Fibroblast of skin of scalp (primary cell): ENCODE data around the gene ACSM2B.
"Not testable (repeated sequence)": the region's sequence is repeated elsewhere in the genome, so short reads cannot be mapped to it uniquely, and the experiment has no call there.

Source experiments
- DNase-seq: peaks from one replicate; pipeline ENCODE4 v3.0.0-alpha.2; 2013

Gene ACSM2B

DNA sequence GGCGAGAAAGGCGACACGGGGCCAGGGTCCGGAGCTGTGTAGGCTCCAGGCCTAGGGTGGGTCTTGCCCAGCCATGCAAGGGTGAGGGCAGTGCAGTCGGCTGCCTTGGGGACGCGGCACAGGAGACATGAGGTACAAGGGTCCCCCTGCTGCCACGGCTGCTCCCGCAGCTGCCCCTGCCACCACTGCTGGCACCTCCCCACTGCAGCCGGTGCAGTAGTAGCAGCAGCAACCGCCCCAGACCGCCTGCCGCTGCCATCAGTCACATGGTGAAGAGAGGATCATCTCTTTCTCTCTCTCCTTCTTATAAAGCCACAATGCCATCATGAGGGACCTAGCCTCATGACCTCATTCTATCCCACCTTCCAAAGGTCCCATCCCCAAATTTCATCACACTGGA, 44.4 kb downstream of the ACSM2B start:
- not testable (repeated sequence) for DNase-seq

DNA sequence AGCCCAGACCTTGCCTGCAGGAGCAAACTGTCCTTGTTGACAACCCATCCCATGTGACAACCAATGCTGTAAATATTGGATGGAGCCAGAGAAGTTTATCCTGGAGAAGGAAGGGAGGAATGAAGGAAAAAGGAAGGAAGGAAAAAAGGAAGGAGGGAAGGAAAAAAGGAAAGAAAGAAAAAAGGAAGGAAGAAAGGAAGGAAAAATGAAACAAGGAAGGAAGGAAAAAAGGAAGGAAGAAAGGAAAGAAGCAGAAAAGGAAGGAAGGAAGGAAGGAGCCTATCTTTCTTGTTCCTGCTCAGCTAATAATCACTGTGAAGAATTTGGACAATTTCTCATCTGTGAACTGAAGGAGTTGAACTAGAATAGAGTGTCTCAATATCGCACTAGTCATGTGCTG, 56.1 kb downstream of the ACSM2B start:
- no peak for DNase-seq

DNA sequence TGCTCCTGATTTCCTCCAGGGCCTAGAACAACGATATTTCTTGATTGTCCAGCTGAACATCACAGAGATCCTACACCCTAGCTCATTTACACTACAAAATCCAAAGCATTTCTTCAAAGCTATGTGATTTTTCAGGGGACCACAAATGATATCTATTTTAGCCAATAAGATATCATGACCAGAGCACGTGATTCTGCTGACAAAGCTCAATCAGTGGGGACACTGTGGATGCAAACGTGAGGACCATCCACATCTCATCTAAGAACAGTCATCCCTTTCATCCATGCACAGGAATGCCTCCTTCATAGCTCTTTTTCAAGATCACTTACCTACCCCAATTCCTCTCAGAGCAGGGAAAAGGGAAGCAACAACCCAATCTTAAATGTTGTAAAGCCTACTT, 56.9 kb downstream of the ACSM2B start:
- no peak for DNase-seq

DNA sequence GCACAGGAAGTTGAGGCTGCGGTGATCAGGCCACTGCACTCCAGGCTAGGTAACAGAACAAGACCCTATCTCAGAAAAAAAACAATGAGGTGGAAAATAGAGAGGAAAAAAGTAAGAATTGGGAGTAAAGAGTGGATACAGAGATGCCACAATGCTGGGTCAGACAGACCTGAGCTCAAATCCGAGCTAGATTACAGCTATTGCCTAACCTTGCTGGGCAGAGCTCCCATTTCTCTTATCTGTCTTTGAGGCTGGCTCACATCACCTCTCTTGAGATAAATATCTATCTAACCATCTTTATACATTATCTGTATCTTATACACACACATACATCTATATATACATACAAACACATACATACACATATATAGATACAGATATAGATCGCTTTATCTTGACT, 59.0 kb downstream of the ACSM2B start:
- no peak for DNase-seq

DNA sequence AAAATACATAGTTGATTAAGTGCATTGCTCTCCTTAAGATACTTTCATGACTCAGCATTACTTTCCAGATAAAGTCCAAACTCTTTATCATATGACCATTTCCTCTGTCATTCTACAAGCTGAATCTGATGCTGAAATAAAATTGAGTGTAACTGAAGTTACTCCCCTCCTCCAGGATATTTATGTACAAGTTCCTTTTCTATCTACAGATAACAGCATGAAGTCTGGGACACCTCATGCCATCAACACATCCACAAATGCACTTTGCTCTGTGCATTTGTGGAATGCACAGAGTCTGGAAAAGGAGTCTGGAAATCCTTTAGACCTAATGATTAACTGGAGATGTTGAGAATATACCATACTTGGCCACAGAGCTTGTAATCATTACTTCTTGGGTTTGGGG, 60.5 kb downstream of the ACSM2B start:
- no peak for DNase-seq

DNA sequence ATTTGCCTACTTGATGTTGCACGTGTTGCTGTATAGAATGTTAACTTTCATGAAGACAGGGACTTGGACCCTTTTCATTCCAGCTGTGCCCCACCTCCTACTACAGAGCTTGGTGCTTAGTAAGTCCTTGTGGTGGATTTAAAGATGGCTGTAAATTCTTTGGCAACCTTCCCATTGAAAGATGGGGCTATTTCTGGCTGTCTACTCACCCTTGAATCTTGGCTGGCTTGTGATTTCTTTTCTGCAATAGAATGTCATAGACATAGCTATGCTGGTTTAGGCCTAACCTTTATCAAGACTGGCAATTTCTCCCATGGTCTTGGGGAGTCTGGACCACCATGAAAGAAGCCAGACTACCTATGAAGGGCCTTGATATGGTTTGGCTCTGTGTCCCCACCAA, 65.8 kb downstream of the ACSM2B start:
- DNase-seq, result no peak

DNA sequence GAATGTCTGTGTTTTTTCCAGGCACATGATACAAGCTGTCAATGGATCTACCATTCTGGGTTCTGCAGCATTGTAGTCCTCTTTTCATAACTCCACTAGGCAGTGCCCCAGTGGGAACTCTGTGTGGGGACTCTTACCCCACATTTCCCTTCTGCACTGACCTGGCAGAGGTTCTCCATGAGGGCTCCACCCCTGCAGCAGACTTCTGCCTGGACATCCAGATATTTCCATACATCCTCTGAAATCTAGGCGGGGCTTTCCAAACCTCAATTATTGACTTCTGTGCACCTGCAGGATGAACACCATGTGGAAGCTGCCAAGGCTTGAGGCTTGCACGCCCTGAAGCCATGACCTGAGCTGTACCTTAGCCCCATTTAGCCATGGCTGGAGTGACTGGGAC, 68.9 kb downstream of the ACSM2B start:
- no peak for DNase-seq

DNA sequence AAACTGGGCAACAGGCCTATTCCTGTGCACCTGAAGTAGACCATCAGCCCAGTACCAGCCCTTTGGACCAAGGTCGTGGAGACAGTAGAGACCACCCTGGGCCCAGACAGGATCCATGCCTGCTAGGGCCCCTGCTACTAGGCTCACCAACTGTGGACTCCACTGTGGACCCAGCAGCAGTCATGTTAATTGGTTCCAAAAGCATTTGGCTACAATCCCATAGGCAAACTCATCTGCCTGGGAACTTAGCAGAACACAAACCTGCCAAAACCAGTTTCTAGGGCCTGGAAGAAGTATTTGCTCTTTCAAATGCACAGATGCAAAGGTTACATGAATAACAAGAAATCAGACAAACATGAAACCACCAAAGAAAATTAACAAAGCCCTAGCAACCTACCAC, 71.7 kb downstream of the ACSM2B start:
- DNase-seq, result no peak

DNA sequence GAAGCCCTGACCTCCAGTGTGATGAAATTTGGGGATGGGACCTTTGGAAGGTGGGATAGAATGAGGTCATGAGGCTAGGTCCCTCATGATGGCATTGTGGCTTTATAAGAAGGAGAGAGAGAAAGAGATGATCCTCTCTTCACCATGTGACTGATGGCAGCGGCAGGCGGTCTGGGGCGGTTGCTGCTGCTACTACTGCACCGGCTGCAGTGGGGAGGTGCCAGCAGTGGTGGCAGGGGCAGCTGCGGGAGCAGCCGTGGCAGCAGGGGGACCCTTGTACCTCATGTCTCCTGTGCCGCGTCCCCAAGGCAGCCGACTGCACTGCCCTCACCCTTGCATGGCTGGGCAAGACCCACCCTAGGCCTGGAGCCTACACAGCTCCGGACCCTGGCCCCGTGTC, 84.7 kb downstream of the ACSM2B start:
- not testable (repeated sequence) for DNase-seq

DNA sequence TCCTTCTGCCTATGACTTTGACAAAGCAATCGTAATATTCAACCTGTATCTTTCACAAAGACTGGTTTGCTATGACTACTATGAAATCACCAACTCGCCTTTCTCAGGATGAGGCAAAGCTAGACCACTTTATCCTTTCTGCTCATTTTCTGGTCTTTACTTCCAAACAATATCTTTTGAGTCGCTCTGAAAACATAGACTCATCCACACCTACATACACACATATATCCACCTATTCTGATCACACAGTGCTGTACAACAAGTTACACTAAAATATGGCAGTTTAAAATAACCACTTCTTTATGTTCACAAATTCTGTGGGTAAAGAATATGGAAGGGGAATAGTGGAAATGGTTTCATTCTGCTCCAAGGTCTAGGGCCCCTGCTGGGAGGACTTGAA, 85.2 kb downstream of the ACSM2B start:
- DNase-seq, result not testable (repeated sequence)
